ENCODE data around the gene MRTFB.

The MRTFB gene

DNA sequence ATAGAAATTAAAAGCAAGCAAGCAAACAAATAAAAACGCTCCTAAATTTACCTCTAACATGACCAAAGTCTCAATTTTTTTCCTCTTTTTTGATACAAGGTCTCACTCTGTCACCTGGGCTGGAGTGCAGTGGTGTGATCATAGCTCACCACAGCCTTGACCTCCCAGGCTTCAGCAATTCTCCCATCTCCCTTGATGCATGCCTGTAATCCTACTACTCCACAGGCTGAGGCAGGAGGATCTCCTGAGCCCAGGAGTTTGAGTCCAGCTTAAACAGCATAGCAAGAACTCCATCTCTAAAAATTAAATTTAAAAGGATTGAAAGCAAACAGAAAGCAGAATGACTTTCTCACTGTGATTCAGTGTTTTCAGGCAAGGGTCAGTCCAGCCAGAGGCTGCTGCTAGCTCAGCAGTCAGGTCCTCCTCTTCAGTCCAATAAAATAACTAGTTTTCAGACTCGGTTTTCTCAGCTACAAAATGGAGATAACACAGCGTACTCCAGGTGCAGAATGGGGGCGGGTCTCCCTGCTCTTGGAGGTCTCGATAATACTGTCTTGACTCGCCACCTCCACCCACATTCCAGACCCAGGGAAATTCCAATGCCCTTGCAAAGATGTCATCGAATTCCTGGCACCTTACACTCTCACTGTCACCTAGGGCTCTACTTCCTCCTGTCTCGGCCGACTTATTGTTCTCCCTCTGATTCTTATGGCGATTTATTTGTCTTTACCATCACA lies 20.7 kb upstream of the MRTFB start:
- H3K4me3 ChIP-seq (ENCODE audit: control insufficient read depth, low read depth, low read length) = no peak overlapping the region
- TF ChIP-seq, protein P1, sequence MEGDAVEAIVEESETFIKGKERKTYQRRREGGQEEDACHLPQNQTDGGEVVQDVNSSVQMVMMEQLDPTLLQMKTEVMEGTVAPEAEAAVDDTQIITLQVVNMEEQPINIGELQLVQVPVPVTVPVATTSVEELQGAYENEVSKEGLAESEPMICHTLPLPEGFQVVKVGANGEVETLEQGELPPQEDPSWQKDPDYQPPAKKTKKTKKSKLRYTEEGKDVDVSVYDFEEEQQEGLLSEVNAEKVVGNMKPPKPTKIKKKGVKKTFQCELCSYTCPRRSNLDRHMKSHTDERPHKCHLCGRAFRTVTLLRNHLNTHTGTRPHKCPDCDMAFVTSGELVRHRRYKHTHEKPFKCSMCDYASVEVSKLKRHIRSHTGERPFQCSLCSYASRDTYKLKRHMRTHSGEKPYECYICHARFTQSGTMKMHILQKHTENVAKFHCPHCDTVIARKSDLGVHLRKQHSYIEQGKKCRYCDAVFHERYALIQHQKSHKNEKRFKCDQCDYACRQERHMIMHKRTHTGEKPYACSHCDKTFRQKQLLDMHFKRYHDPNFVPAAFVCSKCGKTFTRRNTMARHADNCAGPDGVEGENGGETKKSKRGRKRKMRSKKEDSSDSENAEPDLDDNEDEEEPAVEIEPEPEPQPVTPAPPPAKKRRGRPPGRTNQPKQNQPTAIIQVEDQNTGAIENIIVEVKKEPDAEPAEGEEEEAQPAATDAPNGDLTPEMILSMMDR (IDR thresholded peaks at IDR 0.05; ENCODE audit: control insufficient read depth, insufficient read depth, low read depth, low read length, missing control alignments) = no peak

DNA sequence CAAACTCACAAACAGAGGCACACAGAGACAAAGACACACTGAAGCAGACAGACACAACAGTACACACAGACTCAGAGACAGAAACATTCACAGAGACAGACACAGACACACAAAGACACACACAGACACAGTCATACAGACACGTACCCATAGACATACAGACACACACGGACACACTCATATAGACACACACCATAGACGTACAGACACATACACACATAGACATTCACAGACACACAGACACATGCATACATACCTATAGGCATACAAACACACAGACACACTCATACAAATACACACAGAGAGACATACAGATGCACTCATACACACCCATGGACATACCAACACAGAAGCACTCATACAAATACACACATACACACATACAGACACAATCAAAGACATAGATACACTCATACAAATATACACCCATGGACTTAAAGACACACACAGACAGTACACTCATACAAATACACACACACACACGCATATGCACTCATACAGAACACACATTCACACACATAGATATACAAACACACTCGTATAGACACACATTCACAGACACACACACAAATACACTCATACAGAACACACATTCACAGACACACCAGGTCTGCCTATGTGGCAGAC lies 19.9 kb upstream of the MRTFB start:
- H3K4me3 ChIP-seq (ENCODE audit: control insufficient read depth, low read depth, low read length) = no peak overlapping the region
- TF ChIP-seq, protein P1 (IDR thresholded peaks at IDR 0.05; ENCODE audit: control insufficient read depth, insufficient read depth, low read depth, low read length, missing control alignments) = no peak
- DNase-seq (ENCODE audit: low read depth) = no peak

More for the DNA sequence above, 20.7 kb upstream of the MRTFB start:
- no peak for DNase-seq (ENCODE audit: low read depth)

DNA sequence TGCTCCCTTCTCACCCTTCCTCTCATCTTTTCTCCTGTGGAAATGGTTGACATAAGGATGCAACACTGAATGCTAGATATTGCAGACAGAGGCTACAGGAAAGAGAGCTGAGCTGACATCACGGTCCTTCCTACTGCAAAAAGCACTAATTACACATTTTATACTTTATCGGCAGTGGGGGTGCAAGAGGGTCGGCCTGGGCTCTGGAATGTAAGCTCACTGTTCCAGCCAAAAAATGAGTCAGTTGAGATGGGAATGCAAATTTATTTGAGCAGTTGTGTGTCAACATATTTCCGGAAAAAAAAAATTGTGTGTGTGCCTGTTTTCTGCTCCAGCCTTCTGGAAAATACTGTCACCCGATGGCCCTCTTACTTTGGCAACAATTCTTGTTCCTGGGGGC lies 14.1 kb upstream of the MRTFB start:
- TF ChIP-seq, protein P1 (IDR thresholded peaks at IDR 0.05; ENCODE audit: control insufficient read depth, insufficient read depth, low read depth, low read length, missing control alignments) = no peak
- no peak overlapping the region for H3K4me3 ChIP-seq (ENCODE audit: control insufficient read depth, low read depth, low read length)
- no peak for DNase-seq (ENCODE audit: low read depth)

DNA sequence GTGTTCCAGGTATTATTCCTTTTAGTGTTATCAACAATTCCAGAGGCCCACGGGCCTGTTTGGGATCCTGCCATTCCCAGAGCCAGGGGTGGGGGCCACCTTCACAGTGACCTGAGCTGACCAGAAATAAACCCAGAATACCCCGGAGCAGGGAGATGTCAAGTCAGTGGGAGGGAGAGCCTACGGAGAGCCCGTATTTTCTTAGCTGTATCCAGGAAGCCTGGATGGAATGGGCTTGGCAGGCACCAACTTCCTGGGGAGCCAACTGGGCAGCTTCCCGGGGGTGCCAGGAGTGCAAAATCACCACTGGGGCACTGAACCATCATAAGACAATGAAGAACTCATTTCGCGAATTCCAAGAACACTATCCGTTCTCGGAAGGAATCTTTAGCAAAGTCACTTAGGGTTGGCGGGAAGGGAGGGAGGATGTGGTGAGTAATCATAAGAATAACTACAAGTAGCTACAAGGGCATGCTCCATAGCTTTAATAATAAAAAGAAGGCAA lies 13.2 kb upstream of the MRTFB start:
- DNase-seq (ENCODE audit: low read depth) = no peak
- TF ChIP-seq, protein P1 (IDR thresholded peaks at IDR 0.05; ENCODE audit: control insufficient read depth, insufficient read depth, low read depth, low read length, missing control alignments) = no peak
- H3K4me3 ChIP-seq (ENCODE audit: control insufficient read depth, low read depth, low read length) = no peak overlapping the region

DNA sequence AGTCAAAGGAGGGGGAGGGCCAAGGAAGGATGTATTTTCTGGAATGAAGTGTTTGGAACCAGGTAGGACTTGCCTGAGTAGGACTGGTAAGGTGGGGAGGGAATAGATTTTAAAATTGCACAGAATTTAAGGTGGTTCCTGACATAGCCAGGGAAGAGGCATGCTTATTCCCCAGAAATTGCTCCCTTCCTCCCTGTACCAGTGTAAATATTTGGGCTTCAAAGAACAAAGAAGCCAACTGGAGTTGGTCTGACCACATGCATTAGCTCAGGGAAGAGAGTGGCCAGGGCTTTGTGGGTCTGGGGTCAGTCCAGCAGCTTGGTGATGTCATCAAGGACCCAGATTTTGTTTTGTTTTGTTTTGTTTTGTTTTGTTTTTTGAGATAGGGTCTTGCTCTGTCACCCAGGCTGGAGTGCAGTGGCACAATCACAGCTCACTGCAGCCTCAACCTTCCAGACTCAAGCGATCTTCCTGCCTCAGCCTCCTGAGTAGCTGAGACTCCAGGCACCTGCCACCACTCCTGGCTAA lies 9.3 kb upstream of the MRTFB start:
- DNase-seq (ENCODE audit: low read depth) = no peak
- H3K4me3 ChIP-seq (ENCODE audit: control insufficient read depth, low read depth, low read length) = no peak overlapping the region
- TF ChIP-seq, protein P1 (IDR thresholded peaks at IDR 0.05; ENCODE audit: control insufficient read depth, insufficient read depth, low read depth, low read length, missing control alignments) = no peak

DNA sequence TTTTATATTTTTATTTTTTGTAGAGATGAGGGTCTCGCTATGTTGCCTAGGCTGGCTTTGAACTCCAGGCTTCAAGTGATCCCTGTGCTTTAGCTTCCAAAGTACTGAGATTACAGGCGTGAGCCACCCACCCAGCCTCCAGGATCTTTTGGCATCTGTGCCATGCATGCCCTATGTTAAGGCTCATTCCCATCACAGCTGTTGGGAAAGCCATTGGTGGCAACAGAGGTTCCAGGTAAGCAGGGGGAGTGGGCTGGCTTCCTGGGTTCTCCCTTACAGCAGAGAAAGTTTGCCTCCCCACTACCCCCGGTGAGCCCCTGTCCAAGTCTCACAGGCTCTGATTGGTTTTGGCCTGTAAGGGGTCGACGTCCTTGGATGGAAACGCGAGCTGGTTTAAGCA lies 8.9 kb upstream of the MRTFB start:
- DNase-seq (ENCODE audit: low read depth) = no peak
- TF ChIP-seq, protein P1 (IDR thresholded peaks at IDR 0.05; ENCODE audit: control insufficient read depth, insufficient read depth, low read depth, low read length, missing control alignments) = no peak
- H3K4me3 ChIP-seq (ENCODE audit: control insufficient read depth, low read depth, low read length) = no peak overlapping the region
